Embryonic facial prominence (tissue), 1 donor: ENCODE data around the gene WNT2B.

ENCODE experiments used
- DNase-seq: peaks from one replicate; pipeline ENCODE4 v3.0.0-alpha.2; 2016; ENCODE audit errors: extremely low spot score

The WNT2B gene

GRCh38 chr1:112565800-112566199 is 57.0 kb downstream of the WNT2B start:
- no peak for DNase-seq

GRCh38 chr1:112575154-112575804 is 66.5 kb downstream of the WNT2B start:
- DNase-seq: no peak

DNA sequence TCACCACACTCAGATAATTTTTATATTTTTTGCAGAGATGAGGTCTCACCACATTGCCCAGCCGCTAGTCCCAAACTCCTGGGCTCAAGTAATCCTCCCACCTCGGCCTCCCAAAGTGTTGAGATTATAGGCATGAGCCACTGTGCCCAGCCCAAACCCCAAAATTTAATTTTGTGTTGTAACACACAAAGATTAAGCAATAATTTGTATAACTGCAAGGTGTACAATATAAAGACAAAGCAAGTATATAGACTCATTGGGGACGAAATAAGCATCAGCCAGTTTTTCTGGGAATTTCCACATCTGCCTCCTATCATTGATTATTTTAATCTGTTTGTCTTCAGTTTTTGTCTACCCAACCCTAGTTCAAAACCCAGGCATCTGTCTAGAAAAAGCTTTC is 67.5 kb downstream of the WNT2B start:
- no peak for DNase-seq
